Measurements from ENCODE around the gene WDR27. TPM values are rescaled to one million over a fixed set of nuclear protein-coding genes. Genes with fewer than 3 reads are reported as not detected.
"Not testable (repeated sequence)": the region's sequence is repeated elsewhere in the genome, so short reads cannot be mapped to it uniquely, and the experiment has no call there.

WDR27 gene
- total and polyA plus RNA-seq, 12 donors, result 3.2 to 12.0 (median 6.6) TPM

DNA sequence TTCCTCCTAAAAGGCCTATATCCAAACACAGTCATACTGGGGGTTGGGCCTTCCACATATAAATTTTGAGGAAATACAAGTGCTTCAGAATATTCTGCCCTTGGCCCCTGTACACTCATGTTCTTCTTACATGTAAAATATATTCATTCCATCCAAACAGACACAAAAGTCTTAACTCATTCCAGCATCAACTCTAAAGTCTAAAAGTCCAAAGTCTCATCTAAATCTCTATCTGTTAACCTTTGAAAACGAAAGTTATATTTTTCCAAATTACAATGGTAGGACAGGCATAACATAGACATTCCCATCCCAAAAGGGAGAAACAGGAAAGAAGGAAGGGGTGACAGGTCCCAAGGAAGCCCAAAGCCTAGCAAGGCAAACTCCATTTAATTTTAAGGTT lies 232.8 kb downstream of the WDR27 start:
- intact Hi-C loops (cut with DNase I), result no loop called here
- WGBS, 2 donors, result 89 to 97% methylated on average over 1 of the region's 1 CpG
- Histone ChIP-seq H3K4me1 (peaks cover 0 to 11% (median 0%) of the 10 kb centered on the region in 9 donors), H3K9me3 (peaks cover 0 to 60% (median 11%) of the 10 kb centered on the region in 11 donors), H3K27me3 (no peaks in the 10 kb centered on the region), H3K27ac (no peak overlapping the region), H3K4me3 (no peak overlapping the region), H3K36me3 (no peaks in the 10 kb centered on the region)
- no peak for DNase-seq
- TF ChIP-seq, protein P1, sequence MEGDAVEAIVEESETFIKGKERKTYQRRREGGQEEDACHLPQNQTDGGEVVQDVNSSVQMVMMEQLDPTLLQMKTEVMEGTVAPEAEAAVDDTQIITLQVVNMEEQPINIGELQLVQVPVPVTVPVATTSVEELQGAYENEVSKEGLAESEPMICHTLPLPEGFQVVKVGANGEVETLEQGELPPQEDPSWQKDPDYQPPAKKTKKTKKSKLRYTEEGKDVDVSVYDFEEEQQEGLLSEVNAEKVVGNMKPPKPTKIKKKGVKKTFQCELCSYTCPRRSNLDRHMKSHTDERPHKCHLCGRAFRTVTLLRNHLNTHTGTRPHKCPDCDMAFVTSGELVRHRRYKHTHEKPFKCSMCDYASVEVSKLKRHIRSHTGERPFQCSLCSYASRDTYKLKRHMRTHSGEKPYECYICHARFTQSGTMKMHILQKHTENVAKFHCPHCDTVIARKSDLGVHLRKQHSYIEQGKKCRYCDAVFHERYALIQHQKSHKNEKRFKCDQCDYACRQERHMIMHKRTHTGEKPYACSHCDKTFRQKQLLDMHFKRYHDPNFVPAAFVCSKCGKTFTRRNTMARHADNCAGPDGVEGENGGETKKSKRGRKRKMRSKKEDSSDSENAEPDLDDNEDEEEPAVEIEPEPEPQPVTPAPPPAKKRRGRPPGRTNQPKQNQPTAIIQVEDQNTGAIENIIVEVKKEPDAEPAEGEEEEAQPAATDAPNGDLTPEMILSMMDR (IDR thresholded peaks at IDR 0.05), result no peak
- ATAC-seq, result no peak

DNA sequence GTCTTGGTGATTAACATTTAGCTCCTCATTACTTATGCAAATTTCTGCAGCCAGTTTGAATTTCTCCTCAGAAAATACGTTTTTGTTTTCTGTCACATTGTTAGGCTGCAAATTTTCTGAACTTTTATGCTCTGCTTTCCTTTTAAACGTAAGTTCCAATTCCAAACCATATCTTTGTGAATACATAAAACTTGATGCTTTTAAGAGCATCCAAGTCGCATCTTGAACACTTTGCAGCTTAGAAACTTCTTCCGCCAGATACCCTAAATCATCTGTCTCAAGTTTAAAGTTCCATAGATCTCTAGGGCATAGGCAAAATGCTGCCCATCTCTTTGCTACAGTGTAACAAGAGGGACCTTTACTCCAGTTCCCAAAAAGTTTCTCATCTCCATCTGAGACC lies 234.1 kb downstream of the WDR27 start:
- H3K36me3 ChIP-seq; H3K4me1 ChIP-seq; H3K4me3 ChIP-seq; H3K27ac ChIP-seq; ATAC-seq; intact Hi-C loops (cut with DNase I); DNase-seq; H3K27me3 ChIP-seq: not testable (repeated sequence)
- H3K9me3 ChIP-seq, result peaks cover 0 to 53% (median 10%) of the 10 kb centered on the region in 11 donors
- 84 to 87% methylated on average over 4 of the region's 4 CpGs for WGBS, 2 donors

DNA sequence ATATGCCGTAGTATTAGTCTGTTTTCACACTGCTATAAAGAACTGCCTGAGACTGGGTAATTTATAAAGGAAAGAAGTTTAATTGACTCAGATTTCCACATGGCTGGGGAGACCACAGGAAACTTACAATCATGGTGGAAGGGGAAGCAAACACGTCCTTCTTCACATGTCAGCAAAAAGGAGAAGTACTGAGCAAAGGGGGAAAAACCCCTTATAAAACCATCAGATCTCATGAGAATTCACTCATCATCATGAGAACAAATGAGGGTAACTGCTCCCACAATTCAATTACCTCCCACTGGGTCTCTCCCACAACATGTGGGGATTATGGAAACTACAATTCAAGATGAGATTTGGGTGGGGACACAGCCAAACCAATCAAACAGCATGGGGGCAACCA lies 235.6 kb downstream of the WDR27 start:
- H3K27ac ChIP-seq; intact Hi-C loops (cut with DNase I): not testable (repeated sequence)

DNA sequence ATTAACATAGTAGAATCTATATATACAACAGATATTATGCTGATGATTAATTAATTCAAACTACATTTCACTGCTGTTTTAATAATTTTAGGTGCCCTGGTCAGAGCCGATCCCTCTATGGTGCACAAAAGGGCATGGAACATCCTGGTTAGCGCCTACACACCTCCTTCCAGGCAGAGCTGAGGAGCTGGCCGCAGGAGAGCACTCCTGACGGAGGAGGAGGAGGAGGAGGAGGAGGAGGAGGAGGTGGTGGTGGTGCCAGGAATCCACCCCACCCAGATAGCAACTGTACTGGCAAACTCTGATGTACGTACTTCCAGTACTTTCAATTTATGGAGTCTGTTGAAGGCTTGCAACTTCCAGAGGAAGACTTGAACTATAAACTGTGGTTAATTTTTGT lies 244.1 kb downstream of the WDR27 start:
- Histone ChIP-seq H3K4me3 (no peak overlapping the region), H3K27ac (no peak overlapping the region), H3K27me3 (no peaks in the 10 kb centered on the region), H3K9me3 (peaks cover 0 to 31% (median 4%) of the 10 kb centered on the region in 11 donors), H3K36me3 (no peaks in the 10 kb centered on the region), H3K4me1 (no peaks in the 10 kb centered on the region)
- intact Hi-C loops (cut with DNase I), result no loop called here
- DNase-seq, result no peak
- ATAC-seq, result no peak
- TF ChIP-seq, protein P1 (IDR thresholded peaks at IDR 0.05), result no peak
- 85 to 95% methylated on average over 3 to 5 of the region's 5 CpGs for WGBS, 2 donors

More for the DNA sequence above, 235.6 kb downstream of the WDR27 start:
- ATAC-seq, H3K4me3 ChIP-seq, H3K36me3 ChIP-seq, H3K27me3 ChIP-seq, H3K4me1 ChIP-seq, DNase-seq: not testable (repeated sequence)
- 79% methylated on average over 2 of the region's 2 CpGs for WGBS, 2 donors
- peaks cover 0 to 51% (median 10%) of the 10 kb centered on the region in 11 donors for H3K9me3 ChIP-seq

DNA sequence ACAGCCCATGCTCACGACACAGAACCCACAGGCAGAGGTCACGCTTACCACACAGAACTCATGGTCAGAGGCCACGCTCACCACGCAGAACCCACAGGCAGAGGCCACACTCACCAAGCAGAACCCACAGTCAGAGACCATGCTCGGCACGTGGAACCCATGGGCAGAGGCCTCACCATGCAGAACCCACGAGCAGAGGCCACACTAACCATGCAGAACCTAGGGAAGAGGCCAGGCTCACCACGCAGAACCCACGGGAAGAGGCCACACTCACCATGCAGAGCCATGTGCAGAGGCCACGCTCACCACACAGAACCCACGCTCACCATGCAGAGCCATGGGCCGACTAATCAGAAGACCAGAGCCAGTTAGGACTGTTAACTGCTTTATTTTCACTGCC lies 245.0 kb downstream of the WDR27 start:
- ATAC-seq (no peak), DNase-seq (no peak)
- Histone ChIP-seq H3K27ac (no peak overlapping the region), H3K4me1 (no peaks in the 10 kb centered on the region), H3K4me3 (no peak overlapping the region), H3K9me3 (peaks cover 0 to 22% (median 4%) of the 10 kb centered on the region in 11 donors), H3K27me3 (no peaks in the 10 kb centered on the region), H3K36me3 (no peaks in the 10 kb centered on the region)
- TF ChIP-seq, protein P1 (IDR thresholded peaks at IDR 0.05), result no peak
- intact Hi-C loops (cut with DNase I), result no loop called here
- 95 to 97% methylated on average over 12 of the region's 12 CpGs for WGBS, 2 donors

Measured in heart right ventricle (tissue), 16 donors.